Psoas muscle (tissue), 8 donors: ENCODE data around the gene CNDP1. TPM values are rescaled to one million over a fixed set of nuclear protein-coding genes. Genes with fewer than 3 reads are reported as not detected.

Experiments used
- ATAC-seq, 4 donors: fragments of 200-7000 bp; cut with Tn5 transposase; one replicate each; pipeline ENCODE4 v1.9.1; 2020; ENCODE audit warnings: moderate library complexity in 3 of 4, mild to moderate bottlenecking in 2 of 4
- DNase-seq, 2 donors: peaks; one replicate each; pipeline ENCODE4 v3.0.0-alpha.2; 2020
- H3K27ac ChIP-seq: fragments of 200-600 bp; one replicate; pipeline ENCODE4 v1.8.0; 2022
- H3K27me3 ChIP-seq, 3 donors: fragments of 200-600 bp in 1 of 3; one replicate each; pipeline versions ENCODE4 v1.6.1 to v1.8.0; 2013 to 2022; ENCODE audit warnings: low read length in 2 of 3, mild to moderate bottlenecking in 2 of 3, moderate library complexity in 1 of 3; ENCODE audit not compliant: insufficient read depth in 3 of 3
- H3K36me3 ChIP-seq, 2 donors: fragments of 200-600 bp in 1 of 2; one replicate each; pipeline versions ENCODE4 v1.6.1 to v1.8.0; 2013 to 2022; ENCODE audit warnings: low read depth in 1 of 2, mild to moderate bottlenecking in 1 of 2, moderate library complexity in 1 of 2; ENCODE audit not compliant: insufficient read depth in 1 of 2
- H3K4me1 ChIP-seq: fragments of 200-600 bp; one replicate; pipeline ENCODE4 v1.8.0; 2022
- H3K4me3 ChIP-seq: fragments of 200-600 bp; one replicate; pipeline ENCODE4 v1.8.0; 2022; ENCODE audit warnings: mild to moderate bottlenecking
- H3K9me3 ChIP-seq: fragments of 200-600 bp; one replicate; pipeline ENCODE4 v1.8.0; 2022
- WGBS, 3 donors: extraction: QIAGEN DNeasy Blood & Tissue Kit; methylation state at CpG; one replicate each; pipeline versions ENCODE4 v1.1.6 to v1.1.7; 2013; 5-methylcytosine and 5-hydroxymethylcytosine counted together
- intact Hi-C, 2 donors: fragments of 100-400 bp; cut with DNase I; formaldehyde crosslinking; loops; one replicate each; pipeline versions ENCODE4 v1.11.0 to v1.14.2; 2022
- polyA plus RNA-seq, 3 donors: library from polyadenylated mRNA; stranded (reverse); fragments of 200-250 nt; gene quantifications; one replicate each; pipeline ENCODE4 v1.2.3, GENCODE V29; 2013
- total RNA-seq, 4 donors: library from RNA; stranded (reverse); fragmentation: NEBNext Ultra II Directional in 2 of 4; extraction: Animal tissue kit (Norgen Biotek cat#: 25700) in 2 of 4; gene quantifications; one replicate each; pipeline versions ENCODE4 v1.2.1 to v1.2.4, GENCODE V29; 2021 to 2023
- TF ChIP-seq, protein P1 (sequence below): fragments of 200-600 bp; IDR thresholded peaks from one replicate; pipeline ENCODE4 v1.8.0; 2022; ENCODE audit warnings: antibody characterized with exemption
- donor health status: healthy with polysubstance abuse.
- donor health status: DM: no; HTN: no; CAD: no; lungs with moderate emphysema.
- donor health status: Bipolar disorder and iron deficiency.
- donor health status: healthy.
- donor health status: DM: yes; HTN: yes; CAD: no.
- donor health status: DM: no; HTN: no; CAD: no.
- donor health status: DM: no; HTN: no; CAD: no.
- donor health status: DM: yes; HTN: yes; CAD: no.

CNDP1 gene
- total and polyA plus RNA-seq, 7 donors: 0.04 TPM; not detected in 6

DNA sequence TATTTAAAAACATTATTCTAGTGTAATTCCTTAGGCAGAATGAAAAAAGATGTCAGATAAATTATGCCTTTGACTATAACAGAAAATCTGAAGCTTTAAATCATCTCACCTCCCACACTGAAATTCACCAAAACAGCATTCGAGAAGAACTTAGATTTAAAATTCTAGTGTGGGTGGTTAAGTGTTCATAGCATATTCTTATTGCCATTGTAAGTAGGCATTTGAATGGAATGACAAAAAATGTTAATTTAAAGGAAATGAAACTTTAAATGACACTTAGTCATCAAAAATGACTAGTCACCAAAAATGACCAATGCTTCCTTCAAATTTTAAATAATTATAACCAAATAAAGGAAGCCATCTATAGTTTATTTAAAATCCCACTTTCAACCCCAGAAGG is 56.4 kb downstream of the CNDP1 start:
- Histone ChIP-seq H3K27ac (no peak overlapping the region), H3K9me3 (no peaks in the 10 kb centered on the region), H3K4me1 (peaks cover 17% of the 10 kb centered on the region), H3K4me3 (no peak overlapping the region), H3K36me3 (peaks cover 0 to 26% of the 10 kb centered on the region in 2 donors), H3K27me3 (no peaks in the 10 kb centered on the region)
- TF ChIP-seq, protein P1, sequence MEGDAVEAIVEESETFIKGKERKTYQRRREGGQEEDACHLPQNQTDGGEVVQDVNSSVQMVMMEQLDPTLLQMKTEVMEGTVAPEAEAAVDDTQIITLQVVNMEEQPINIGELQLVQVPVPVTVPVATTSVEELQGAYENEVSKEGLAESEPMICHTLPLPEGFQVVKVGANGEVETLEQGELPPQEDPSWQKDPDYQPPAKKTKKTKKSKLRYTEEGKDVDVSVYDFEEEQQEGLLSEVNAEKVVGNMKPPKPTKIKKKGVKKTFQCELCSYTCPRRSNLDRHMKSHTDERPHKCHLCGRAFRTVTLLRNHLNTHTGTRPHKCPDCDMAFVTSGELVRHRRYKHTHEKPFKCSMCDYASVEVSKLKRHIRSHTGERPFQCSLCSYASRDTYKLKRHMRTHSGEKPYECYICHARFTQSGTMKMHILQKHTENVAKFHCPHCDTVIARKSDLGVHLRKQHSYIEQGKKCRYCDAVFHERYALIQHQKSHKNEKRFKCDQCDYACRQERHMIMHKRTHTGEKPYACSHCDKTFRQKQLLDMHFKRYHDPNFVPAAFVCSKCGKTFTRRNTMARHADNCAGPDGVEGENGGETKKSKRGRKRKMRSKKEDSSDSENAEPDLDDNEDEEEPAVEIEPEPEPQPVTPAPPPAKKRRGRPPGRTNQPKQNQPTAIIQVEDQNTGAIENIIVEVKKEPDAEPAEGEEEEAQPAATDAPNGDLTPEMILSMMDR: no peak
- no peak for ATAC-seq
- intact Hi-C loops: loop anchor here (10.0 kb wide), 1 partner anchor 96 kb away; the partner anchor contains the start of gene CNDP2 (in 2 of the 2)
- no peak for DNase-seq
- 79 to 97% (median 81%) methylated on average over 1 of the region's 1 CpG for WGBS, 3 donors

DNA sequence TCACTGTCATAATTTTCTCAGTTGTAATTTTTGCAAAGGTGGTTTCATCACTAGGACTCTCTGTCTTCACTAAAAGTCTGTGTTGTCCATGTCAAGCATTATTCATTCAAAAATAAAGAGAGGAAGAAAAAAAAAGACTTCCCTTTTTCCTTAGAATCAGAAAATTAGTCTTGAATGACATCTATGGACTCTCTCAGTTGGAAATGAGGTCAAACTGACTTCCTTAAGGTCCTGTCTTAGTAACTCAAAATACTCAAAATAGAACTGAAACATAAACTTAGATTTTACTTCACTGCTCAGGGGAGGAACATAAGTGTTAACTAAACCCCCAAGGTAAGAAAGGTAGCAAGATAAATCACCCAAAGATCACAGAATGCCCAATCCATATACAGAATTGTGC is 61.1 kb downstream of the CNDP1 start:
- DNase-seq (no peak), ATAC-seq (no peak)
- Histone ChIP-seq H3K36me3 (peaks cover 0 to 26% of the 10 kb centered on the region in 2 donors), H3K4me1 (peaks cover 38% of the 10 kb centered on the region), H3K27me3 (no peaks in the 10 kb centered on the region), H3K9me3 (no peaks in the 10 kb centered on the region), H3K4me3 (peak overlapping the region; percentile 98), H3K27ac (peak overlapping the region; percentile 97)
- intact Hi-C loops: loop anchor here (10.0 kb wide), 1 partner anchor 101 kb away; the partner anchor contains the start of gene CNDP2 (in 2 of the 2)
- TF ChIP-seq, protein P1: no peak

DNA sequence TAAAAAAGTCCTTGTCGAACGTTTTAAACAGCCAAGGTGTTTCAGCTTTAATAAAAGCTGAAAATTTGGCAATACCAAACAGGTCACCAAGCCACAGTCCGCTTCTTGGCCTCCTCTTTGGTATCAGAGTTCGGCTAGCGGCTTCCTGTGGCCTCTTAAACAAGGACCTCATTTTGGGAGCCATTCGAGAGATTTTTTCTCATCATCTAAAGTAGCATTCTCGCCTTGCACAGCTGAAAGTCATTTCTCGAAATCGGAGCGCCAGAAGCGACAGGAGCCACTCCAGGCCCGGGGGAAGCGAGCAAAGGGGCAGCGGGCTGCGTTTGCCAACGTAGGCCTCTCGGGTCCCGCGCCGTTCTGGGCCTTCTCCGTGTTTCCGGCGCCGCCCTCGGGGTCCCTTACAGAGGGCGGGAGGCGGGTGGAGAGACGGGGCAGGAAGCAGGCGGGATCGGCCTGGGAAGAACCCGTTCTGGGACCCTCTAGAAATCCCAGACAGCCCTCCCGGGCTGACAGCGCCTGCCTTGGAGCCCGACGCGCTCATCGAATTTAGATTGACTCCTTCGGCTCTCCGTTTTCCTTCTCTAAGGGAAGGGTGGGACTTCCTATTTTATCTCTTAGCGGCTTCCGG is 62.8 kb downstream of the CNDP1 start:
- Histone ChIP-seq H3K27ac (peak overlapping the region; percentile 97), H3K4me1 (peaks cover 38% of the 10 kb centered on the region), H3K36me3 (peaks cover 0 to 24% of the 10 kb centered on the region in 2 donors), H3K4me3 (peak overlapping the region; percentile 98), H3K27me3 (no peaks in the 10 kb centered on the region), H3K9me3 (no peaks in the 10 kb centered on the region)
- TF ChIP-seq, protein P1: no peak
- ATAC-seq: peak; percentile 66 to 78 (median 68)
- intact Hi-C loops: loop anchor here (10.0 kb wide), 1 partner anchor 102 kb away; the partner anchor contains the start of gene CNDP2 (in 2 of the 2)
- DNase-seq: peak; percentile 74 to 83
- 0 to 1% (median 1%) methylated on average over 41 of the region's 41 CpGs for WGBS, 3 donors

DNA sequence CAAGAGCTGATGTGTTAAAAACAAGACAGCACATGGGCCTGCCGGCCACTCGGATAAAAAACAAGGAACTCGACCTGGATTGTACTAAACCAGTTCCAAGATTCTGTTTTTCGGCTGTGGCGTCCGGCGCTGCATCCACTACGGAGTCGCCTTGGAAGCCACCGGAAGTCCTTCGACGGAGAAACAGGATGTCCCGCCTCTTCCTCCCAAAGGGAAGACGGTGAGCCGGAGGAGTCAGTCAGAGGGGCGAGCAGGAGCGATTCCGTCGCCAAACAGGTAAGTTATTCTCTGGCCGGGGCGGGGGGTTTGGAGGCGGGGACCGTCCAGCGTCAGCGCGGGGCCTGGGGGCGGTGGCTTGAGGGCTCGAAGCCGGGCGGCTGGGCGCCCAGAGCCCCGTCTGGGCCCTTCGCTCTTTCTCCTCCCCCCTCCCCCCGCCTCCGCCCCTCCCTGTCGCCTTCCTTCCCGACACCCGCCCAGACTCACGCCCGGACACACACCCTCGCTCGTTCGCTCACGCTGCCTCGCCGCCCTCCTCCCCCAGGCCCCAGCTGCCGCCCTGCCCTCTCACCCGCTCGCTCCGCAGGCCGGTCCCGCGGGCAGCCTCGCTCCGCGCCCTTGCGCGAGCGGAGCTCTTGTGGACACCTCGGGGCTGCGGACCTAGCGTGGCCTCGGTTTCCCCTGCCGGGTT is 63.5 kb downstream of the CNDP1 start, which contains the start of gene ZNF407:
ZNF407 (plus strand) TSS at position 209 of the 688 bp plus-strand sequence. CDS start 33,150 bp downstream, outside the sequence.
- TF ChIP-seq, protein P1: no peak
- peak within 1 kb of the TSS; percentile 97 for H3K27ac ChIP-seq
- H3K4me3 ChIP-seq: peak within 1 kb of the TSS; percentile 98
- H3K27me3 ChIP-seq: no peaks in the 10 kb centered on the region
- intact Hi-C loops: loop anchor here (10.0 kb wide), 1 partner anchor 103 kb away; the partner anchor contains the start of gene CNDP2 (in 2 of the 2)
- H3K4me1 ChIP-seq: peaks cover 38% of the 10 kb centered on the region
- peak; percentile 87 to 93 for DNase-seq
- WGBS, 3 donors: 1% methylated on average over 48 to 64 of the region's 64 CpGs
- ATAC-seq: peak; percentile 92 to 94 (median 92)
- no peaks in the 10 kb centered on the region for H3K9me3 ChIP-seq
- H3K36me3 ChIP-seq: peaks cover 0 to 18% of the 10 kb centered on the region in 2 donors
